Motor neuron (in vitro differentiated cells): ENCODE results near the gene SUV39H1. TPM values are rescaled to one million over a fixed set of nuclear protein-coding genes. Genes with fewer than 3 reads are reported as not detected.
"Not testable (repeated sequence)": the region's sequence is repeated elsewhere in the genome, so short reads cannot be mapped to it uniquely, and the experiment has no call there.

Experiments
- ATAC-seq, 8 experiments: fragments of 200-7000 bp; cut with Tn5 transposase; replicated peaks in 6 of 8; 2 replicates each; pipeline ENCODE4 v1.8.0; 2021; ENCODE audit warnings: mild to moderate bottlenecking in 8 of 8, moderate library complexity in 8 of 8
- H3K27ac ChIP-seq, 2 donors: fragments of 250-450 bp; sonication (Bioruptor Pico); 2 replicates each; pipeline ENCODE4 v1.9.0; 2021; ENCODE audit warnings: antibody characterized with exemption in 2 of 2, mild to moderate bottlenecking in 2 of 2, moderate library complexity in 1 of 2
- H3K4me1 ChIP-seq, 2 donors: fragments of 250-450 bp; sonication (Bioruptor Pico); replicated peaks in 1 of 2; 2 replicates each; pipeline ENCODE4 v1.6.1; 2021; ENCODE audit warnings: antibody characterized with exemption in 2 of 2, mild to moderate bottlenecking in 2 of 2, moderate library complexity in 1 of 2
- H3K4me3 ChIP-seq, 5 donors: fragments of 250-450 bp; sonication (Bioruptor Pico); 2 replicates each; pipeline ENCODE4 v1.9.0; 2021; ENCODE audit warnings: antibody characterized with exemption in 5 of 5, mild to moderate bottlenecking in 5 of 5, moderate library complexity in 4 of 5
- WGBS, 10 experiments: fragments of 450-650 bp; shearing (Covaris generic); methylation state at CpG; one replicate each; pipeline ENCODE4 v1.0.0; 2022; 5-methylcytosine and 5-hydroxymethylcytosine counted together
- in situ Hi-C, 9 experiments: fragments of 400-800 bp; cut with MboI; loops; one replicate each; pipeline ENCODE4 v1.15.0; 2021; ENCODE audit warnings: low sequenced_read_pairs in 9 of 9, low pct_unique_long_range_greater_than_20kb in 2 of 9; ENCODE audit not compliant: unreplicated experiment in 9 of 9
- total RNA-seq, 8 experiments: library from RNA; unstranded; fragments of 300-600 nt; gene quantifications; 2 replicates each; pipeline versions ENCODE4 v1.2.3 to v1.2.4, GENCODE V29; 2022

The SUV39H1 gene
- total RNA-seq: 1 to 10 TPM; 1.8 to 9.8 (median 3.0) TPM

GRCh38 chrX:48696301-48696908 is at the start of gene SUV39H1:
TSS of gene SUV39H1 (plus strand) at chrX:48696734. CDS start at chrX:48696785, 51 bp downstream.
- in situ Hi-C loops: no loop called here
- H3K4me3 ChIP-seq: peak within 1 kb of the TSS; percentile 52 to 82 (median 53)
- peaks cover 9 to 13% of the 10 kb centered on the region in 2 donors for H3K4me1 ChIP-seq
- peak; percentile 85 to 96 (median 90) for ATAC-seq
- H3K27ac ChIP-seq: peak within 1 kb of the TSS; percentile 73 to 88
- WGBS, 10 experiments: 0 to 66% (median 7%) methylated on average over 1 to 26 of the region's 66 CpGs; no CpG with 5 or more reads in 7 of the 10 experiments

GRCh38 chrX:48648336-48648751 is 48.2 kb upstream of the SUV39H1 start:
- Histone ChIP-seq H3K27ac (peak overlapping the region; percentile 18 to 60), H3K4me1 (peaks cover 6 to 13% of the 10 kb centered on the region in 2 donors), H3K4me3 (peak overlapping the region in 1 of 5 donors; percentile 6)
- WGBS, 10 experiments: 0 to 18% (median 2%) methylated on average over 1 to 6 of the region's 6 CpGs; no CpG with 5 or more reads in 4 of the 10 experiments
- ATAC-seq: peak; percentile 45 to 96 (median 84)
- in situ Hi-C loops: no loop called here

- H3K4me1 ChIP-seq: peaks cover 6 to 13% of the 10 kb centered on the region in 2 donors
- WGBS, 10 experiments: 0 to 80% (median 60%) methylated on average over 1 to 3 of the region's 3 CpGs; no CpG with 5 or more reads in 4 of the 10 experiments
- in situ Hi-C loops: no loop called here
- peak in 1 of 8 experiments; percentile 46 for ATAC-seq
- H3K4me3 ChIP-seq: no peak overlapping the region
- H3K27ac ChIP-seq: peak overlapping the region; percentile 59 to 60
Observed at GRCh38 chrX:48649102-48649501, 47.4 kb upstream of the SUV39H1 start.

GRCh38 chrX:48652055-48652579 is 44.4 kb upstream of the SUV39H1 start:
- H3K4me1 ChIP-seq: peaks cover 6 to 13% of the 10 kb centered on the region in 2 donors
- H3K4me3 ChIP-seq, in situ Hi-C loops, ATAC-seq, H3K27ac ChIP-seq: not testable (repeated sequence)
- 7 to 100% (median 50%) methylated on average over 1 to 3 of the region's 5 CpGs; no CpG with 5 or more reads in 4 of the 10 experiments for WGBS, 10 experiments

- H3K4me3 ChIP-seq, ATAC-seq, in situ Hi-C loops, H3K4me1 ChIP-seq, H3K27ac ChIP-seq: not testable (repeated sequence)
- WGBS, 10 experiments: 44 to 100% (median 75%) methylated on average over 1 to 8 of the region's 19 CpGs; no CpG with 5 or more reads in 7 of the 10 experiments
Observed at GRCh38 chrX:48654746-48655145, 41.8 kb upstream of the SUV39H1 start.

GRCh38 chrX:48659686-48660085 is 36.8 kb upstream of the SUV39H1 start:
- H3K4me1 ChIP-seq, in situ Hi-C loops, ATAC-seq, H3K4me3 ChIP-seq, H3K27ac ChIP-seq: not testable (repeated sequence)
- WGBS, 10 experiments: no CpG with 5 or more reads among the region's 34 CpGs

- in situ Hi-C loops: no loop called here
- Histone ChIP-seq H3K4me3 (no peak overlapping the region), H3K27ac (no peak overlapping the region), H3K4me1 (no peaks in the 10 kb centered on the region)
- no peak for ATAC-seq
- 17 to 100% (median 60%) methylated on average over 1 of the region's 1 CpG; no CpG with 5 or more reads in 7 of the 10 experiments for WGBS, 10 experiments
Observed at GRCh38 chrX:48663241-48663640, 33.3 kb upstream of the SUV39H1 start.

- no peak for ATAC-seq
- H3K4me1 ChIP-seq: no peaks in the 10 kb centered on the region
- no peak overlapping the region for H3K27ac ChIP-seq
- 38 to 100% (median 79%) methylated on average over 1 of the region's 1 CpG; no CpG with 5 or more reads in 6 of the 10 experiments for WGBS, 10 experiments
- in situ Hi-C loops: no loop called here
- H3K4me3 ChIP-seq: no peak overlapping the region
Observed at GRCh38 chrX:48664156-48664555, 32.4 kb upstream of the SUV39H1 start.

GRCh38 chrX:48665991-48666390 is 30.5 kb upstream of the SUV39H1 start:
- no peak overlapping the region for H3K27ac ChIP-seq
- in situ Hi-C loops: no loop called here
- H3K4me3 ChIP-seq: no peak overlapping the region
- 10 to 90% (median 75%) methylated on average over 2 of the region's 2 CpGs; no CpG with 5 or more reads in 7 of the 10 experiments for WGBS, 10 experiments
- no peaks in the 10 kb centered on the region for H3K4me1 ChIP-seq
- no peak for ATAC-seq

GRCh38 chrX:48666649-48667048 is 29.9 kb upstream of the SUV39H1 start:
- Histone ChIP-seq H3K4me3 (no peak overlapping the region), H3K27ac (no peak overlapping the region), H3K4me1 (no peaks in the 10 kb centered on the region)
- in situ Hi-C loops: no loop called here
- ATAC-seq: no peak
- 44 to 100% (median 80%) methylated on average over 1 to 3 of the region's 4 CpGs; no CpG with 5 or more reads in 7 of the 10 experiments for WGBS, 10 experiments

- ATAC-seq: no peak
- 58 to 80% (median 66%) methylated on average over 1 to 4 of the region's 4 CpGs; no CpG with 5 or more reads in 7 of the 10 experiments for WGBS, 10 experiments
- no peak overlapping the region for H3K4me3 ChIP-seq
- in situ Hi-C loops: no loop called here
- H3K4me1 ChIP-seq: no peaks in the 10 kb centered on the region
- H3K27ac ChIP-seq: no peak overlapping the region
Observed at GRCh38 chrX:48667509-48667908, 29.0 kb upstream of the SUV39H1 start.

- H3K27ac ChIP-seq, H3K4me1 ChIP-seq, in situ Hi-C loops, H3K4me3 ChIP-seq, ATAC-seq: not testable (repeated sequence)
- 56 to 100% (median 75%) methylated on average over 1 to 7 of the region's 11 CpGs; no CpG with 5 or more reads in 7 of the 10 experiments for WGBS, 10 experiments
Observed at GRCh38 chrX:48668187-48668586, 28.3 kb upstream of the SUV39H1 start.

- 0% methylated on average over 4 of the region's 67 CpGs; no CpG with 5 or more reads in 9 of the 10 experiments for WGBS, 10 experiments
- H3K27ac ChIP-seq: peak overlapping the region; percentile 74 to 88
- peak overlapping the region; percentile 54 to 94 (median 68) for H3K4me3 ChIP-seq
- peak; percentile 91 to 96 (median 93) for ATAC-seq
- in situ Hi-C loops: no loop called here
- H3K4me1 ChIP-seq: peaks cover 12% of the 10 kb centered on the region in 2 donors
Observed at GRCh38 chrX:48676106-48676892, 20.2 kb upstream of the SUV39H1 start.
